HG02571 (cell line): ENCODE results near the gene WNK2.

Experiments
- ATAC-seq: cut with Tn5 transposase; IDR thresholded peaks from one replicate; pipeline ENCODE4 v1.9.1; 2021; ENCODE audit warnings: mild to moderate bottlenecking, moderate library complexity; ENCODE audit not compliant: unreplicated experiment

The WNK2 gene

GRCh38 chr9:93212409-93212808 lies 28.5 kb downstream of the WNK2 start:
- no peak for ATAC-seq

GRCh38 chr9:93216073-93216365 lies 32.1 kb downstream of the WNK2 start:
- ATAC-seq = no peak

- ATAC-seq = no peak
Measured at GRCh38 chr9:93217706-93218105, 33.8 kb downstream of the WNK2 start.

- ATAC-seq = no peak
Measured at GRCh38 chr9:93218161-93218560, 34.2 kb downstream of the WNK2 start.

- ATAC-seq = no peak
Measured at GRCh38 chr9:93218671-93219420, 34.9 kb downstream of the WNK2 start.

GRCh38 chr9:93219692-93220091 lies 35.8 kb downstream of the WNK2 start:
- ATAC-seq = no peak

- no peak for ATAC-seq
Measured at GRCh38 chr9:93220627-93221026, 36.7 kb downstream of the WNK2 start.

GRCh38 chr9:93221044-93221443 lies 37.1 kb downstream of the WNK2 start:
- no peak for ATAC-seq

GRCh38 chr9:93222890-93223259 lies 38.9 kb downstream of the WNK2 start:
- ATAC-seq = no peak

- ATAC-seq = no peak
Measured at GRCh38 chr9:93223260-93224180, 39.6 kb downstream of the WNK2 start.

GRCh38 chr9:93224591-93224990 lies 40.7 kb downstream of the WNK2 start:
- no peak for ATAC-seq

- ATAC-seq = no peak
Measured at GRCh38 chr9:93225417-93225816, 41.5 kb downstream of the WNK2 start.

GRCh38 chr9:93225892-93226291 lies 42.0 kb downstream of the WNK2 start:
- no peak for ATAC-seq

GRCh38 chr9:93226819-93227218 lies 42.9 kb downstream of the WNK2 start:
- ATAC-seq = no peak

- no peak for ATAC-seq
Measured at GRCh38 chr9:93228030-93228429, 44.1 kb downstream of the WNK2 start.

GRCh38 chr9:93228453-93228852 lies 44.5 kb downstream of the WNK2 start:
- ATAC-seq = no peak

- ATAC-seq = no peak
Measured at GRCh38 chr9:93229636-93230035, 45.7 kb downstream of the WNK2 start.

- no peak for ATAC-seq
Measured at GRCh38 chr9:93230185-93230584, 46.2 kb downstream of the WNK2 start.

GRCh38 chr9:93230601-93231000 lies 46.7 kb downstream of the WNK2 start:
- no peak for ATAC-seq

- no peak for ATAC-seq
Measured at GRCh38 chr9:93231121-93231694, 47.3 kb downstream of the WNK2 start.

GRCh38 chr9:93231716-93232115 lies 47.8 kb downstream of the WNK2 start:
- ATAC-seq = no peak

- no peak for ATAC-seq
Measured at GRCh38 chr9:93232388-93232960, 48.5 kb downstream of the WNK2 start.
